Measurements from ENCODE around the gene UIMC1.

Gene UIMC1

DNA sequence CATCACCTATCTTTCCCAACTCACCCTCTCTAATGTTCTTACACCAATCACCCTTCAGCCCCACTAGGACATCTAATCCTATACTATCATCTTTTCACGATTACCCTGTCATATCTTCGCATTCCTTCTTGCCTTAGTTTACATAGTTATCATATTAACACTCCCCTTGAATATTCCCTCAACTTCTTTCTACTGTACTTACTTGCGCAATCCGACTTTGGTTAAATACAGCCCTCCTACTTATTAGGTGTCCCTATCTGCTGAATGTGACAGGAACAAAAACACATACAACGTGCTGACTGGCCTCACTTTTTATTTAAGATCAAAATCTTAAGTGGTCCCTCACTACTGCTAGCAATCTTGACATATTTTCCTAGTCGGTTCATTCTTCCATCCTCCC, 88.0 kb downstream of the UIMC1 start:
- no peak for TF ChIP-seq ZNF274 (IDR thresholded peaks at IDR 0.05; ENCODE audit: low read depth, low read length)

DNA sequence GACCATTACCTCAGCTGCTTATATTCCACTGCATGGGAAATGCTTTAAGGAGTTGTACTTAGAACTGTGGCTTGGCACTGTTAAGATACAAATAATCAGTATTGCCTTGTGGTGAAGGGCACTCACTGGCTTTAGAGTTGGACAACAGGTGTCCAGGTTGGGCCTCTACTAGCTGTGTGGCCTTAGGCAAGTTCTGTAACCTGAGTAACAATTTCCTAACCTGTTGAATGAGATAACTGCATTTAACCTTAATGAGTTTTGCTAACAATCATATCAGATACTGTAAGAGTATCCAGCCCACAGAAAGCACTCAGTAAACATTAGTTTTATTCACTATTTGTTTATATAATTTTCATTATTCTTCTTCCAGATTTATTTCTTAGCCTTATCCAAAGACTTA, 90.2 kb downstream of the UIMC1 start:
- no peak for TF ChIP-seq ZNF274 (IDR thresholded peaks at IDR 0.05; ENCODE audit: low read depth, low read length)
- no peak overlapping the region for H3K4me3 ChIP-seq (ENCODE audit: low read length)

More for the DNA sequence above, 88.0 kb downstream of the UIMC1 start:
- H3K4me3 ChIP-seq (ENCODE audit: low read length) = no peak overlapping the region

DNA sequence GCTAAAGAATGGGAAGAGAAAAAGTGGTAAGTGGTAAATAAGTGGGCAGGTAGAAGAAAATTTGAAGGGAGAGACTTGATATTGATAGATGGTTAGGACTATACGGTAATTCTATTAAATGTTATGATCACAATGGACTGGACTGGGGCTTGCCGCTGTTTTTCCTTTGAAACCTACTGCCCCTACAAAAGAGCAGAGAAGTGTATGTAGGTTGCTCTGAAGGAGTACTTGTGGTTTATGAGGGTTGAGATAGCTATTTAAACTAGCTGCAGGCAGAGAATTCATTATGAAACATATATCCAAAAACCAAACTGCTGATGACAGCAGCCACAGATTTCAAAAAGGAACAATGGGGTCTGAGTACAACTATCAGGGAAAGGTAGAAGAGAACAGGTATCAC, 90.7 kb downstream of the UIMC1 start:
- no peak for TF ChIP-seq ZNF274 (IDR thresholded peaks at IDR 0.05; ENCODE audit: low read depth, low read length)
- no peak overlapping the region for H3K4me3 ChIP-seq (ENCODE audit: low read length)

DNA sequence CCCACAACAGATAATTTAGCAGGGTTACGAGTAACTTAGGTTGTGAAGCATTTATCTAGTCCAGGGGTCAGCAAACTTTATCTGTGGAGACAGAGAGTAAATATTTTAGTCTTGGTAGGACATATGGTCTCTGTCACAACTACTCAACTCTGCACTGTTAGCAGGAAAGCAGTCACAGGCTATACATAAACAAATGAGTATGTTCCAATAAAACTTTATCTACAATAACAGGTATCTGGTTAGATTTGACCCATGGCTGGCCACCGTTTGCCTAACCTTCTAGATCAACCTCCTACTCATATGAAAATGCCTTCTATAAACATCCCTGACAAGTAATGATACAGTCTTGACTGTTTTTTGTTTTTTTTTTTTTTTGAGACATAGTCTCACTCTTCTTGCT, 94.5 kb downstream of the UIMC1 start:
- no peak for TF ChIP-seq ZNF274 (IDR thresholded peaks at IDR 0.05; ENCODE audit: low read depth, low read length)
- no peak overlapping the region for H3K4me3 ChIP-seq (ENCODE audit: low read length)

DNA sequence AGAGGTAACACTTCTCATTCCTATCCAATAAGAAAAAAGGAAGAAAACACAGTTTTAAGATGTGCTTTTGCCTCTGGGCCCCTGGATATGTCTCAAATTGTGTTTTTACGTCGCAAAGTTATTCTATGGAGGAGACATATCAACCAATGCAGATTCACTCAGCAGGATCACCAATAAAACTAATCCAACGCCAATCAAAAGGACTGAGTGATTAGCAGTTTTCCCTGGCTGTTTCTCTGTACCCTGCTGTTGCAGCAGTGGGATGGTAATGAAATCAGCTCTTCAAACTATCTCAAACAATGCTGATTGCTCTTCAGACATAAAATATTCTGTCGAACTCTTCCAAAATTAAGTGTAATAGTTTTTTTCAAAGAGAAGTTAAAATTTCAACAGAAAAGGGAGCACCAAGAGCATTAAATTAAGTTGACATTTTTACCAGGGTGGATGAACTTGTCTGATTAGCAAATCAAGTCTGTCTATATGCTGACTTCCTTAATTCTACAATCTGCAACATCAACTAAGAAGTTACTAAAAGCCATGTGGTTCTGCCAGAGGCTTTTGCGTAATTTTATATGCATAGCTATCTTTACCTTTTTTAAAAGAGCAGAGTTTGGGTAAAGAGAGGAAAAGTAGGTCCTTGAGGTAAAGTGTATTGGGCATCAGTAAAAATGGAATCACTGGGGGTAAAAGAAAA, 97.8 kb downstream of the UIMC1 start:
- TF ChIP-seq ZNF274 (IDR thresholded peaks at IDR 0.05; ENCODE audit: low read depth, low read length) = no peak
- H3K4me3 ChIP-seq (ENCODE audit: low read length) = no peak overlapping the region

DNA sequence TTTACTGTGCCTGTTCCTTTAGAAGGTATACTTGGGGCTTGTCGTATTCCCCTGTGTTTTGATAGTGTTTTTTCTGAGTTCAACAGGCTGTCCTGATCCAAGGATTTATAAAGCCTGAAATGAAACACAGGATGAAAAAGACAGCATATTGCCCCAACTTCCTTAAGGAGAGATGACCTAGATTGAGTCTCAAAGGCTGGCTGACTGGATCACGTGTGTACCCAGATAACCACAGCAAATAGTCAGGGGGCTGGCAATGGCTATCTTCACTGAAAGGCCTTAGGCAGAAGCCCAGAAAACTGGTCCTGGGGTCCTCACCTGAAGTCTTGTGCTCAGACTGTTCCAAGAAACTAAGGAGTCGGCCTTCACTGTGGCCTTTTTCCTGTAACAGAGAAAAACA, 99.8 kb downstream of the UIMC1 start:
- TF ChIP-seq ZNF274 (IDR thresholded peaks at IDR 0.05; ENCODE audit: low read depth, low read length) = no peak
- H3K4me3 ChIP-seq (ENCODE audit: low read length) = no peak overlapping the region

DNA sequence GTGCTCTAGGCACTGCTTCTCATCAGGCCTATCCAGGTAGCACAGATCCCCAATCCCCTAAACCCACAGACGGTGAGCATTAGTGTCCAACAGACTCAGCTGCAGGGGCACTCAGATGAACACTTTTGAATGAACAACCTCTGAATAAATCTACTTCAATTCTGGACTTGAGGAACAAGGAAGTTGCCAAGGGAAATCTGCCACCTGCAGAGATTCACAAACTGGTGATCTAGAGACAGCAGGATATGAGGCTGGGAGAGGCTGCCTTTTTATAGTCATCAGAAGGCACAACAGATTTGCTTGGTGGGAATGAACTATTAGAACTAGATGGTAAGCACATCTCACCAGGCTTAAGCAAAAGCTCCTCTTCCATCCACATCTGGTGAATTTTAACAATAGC, 100.5 kb downstream of the UIMC1 start:
- H3K4me3 ChIP-seq (ENCODE audit: low read length) = no peak overlapping the region
- TF ChIP-seq ZNF274 (IDR thresholded peaks at IDR 0.05; ENCODE audit: low read depth, low read length) = no peak

DNA sequence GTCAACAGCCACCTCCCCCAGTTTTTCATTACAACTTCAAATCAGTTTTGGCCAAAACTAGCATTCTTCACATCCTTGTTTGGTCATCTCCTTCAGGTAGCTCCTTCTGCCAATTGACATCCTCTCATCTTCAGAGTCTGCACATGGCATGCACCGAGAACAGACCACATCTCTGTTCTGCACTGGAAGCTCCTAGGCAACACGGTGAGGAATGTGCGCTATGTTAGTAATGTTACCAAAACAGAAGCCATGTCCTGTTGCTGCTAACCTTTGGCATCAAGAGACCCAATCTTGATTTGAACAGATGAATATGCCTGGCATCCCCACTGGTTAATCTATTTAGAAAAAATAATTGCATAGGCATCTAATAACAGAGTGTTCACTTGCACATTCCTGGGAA, 102.3 kb downstream of the UIMC1 start:
- H3K4me3 ChIP-seq (ENCODE audit: low read length) = no peak overlapping the region
- no peak for TF ChIP-seq ZNF274 (IDR thresholded peaks at IDR 0.05; ENCODE audit: low read depth, low read length)

DNA sequence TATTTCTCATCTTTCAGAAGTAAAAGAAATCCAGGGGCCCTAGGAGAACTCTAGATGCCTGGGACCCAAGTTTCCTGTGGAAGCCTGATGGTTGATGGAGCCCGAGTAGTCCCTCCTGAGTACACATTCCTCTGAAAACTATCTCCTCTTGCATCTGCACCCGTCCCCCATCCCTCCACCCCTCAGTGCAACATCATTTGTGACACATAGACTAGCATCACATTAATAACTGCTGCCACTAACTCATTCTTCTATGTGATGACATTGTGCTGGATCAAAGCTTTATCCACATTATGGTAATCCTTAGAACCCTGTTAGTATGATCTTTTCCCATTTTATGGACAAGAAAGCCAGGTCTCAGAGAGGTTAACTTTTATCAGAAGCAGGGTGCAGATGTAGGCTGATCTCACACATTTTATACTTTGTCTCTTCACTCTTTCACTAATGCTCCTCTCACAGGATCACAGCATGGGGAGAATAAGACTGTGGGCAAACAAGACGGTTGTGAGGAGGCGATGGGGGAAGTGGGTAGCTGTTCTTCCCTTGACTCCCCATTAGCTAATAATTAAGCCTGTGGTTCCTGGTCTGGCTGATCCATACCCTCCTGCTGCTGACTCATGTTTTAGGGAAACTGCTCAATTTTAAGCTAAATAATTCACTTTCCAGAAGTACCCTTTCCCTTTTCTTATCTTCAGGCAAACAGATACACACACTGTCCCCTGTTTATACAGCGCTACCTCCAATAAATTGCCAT, 103.5 kb downstream of the UIMC1 start:
- no peak overlapping the region for H3K4me3 ChIP-seq (ENCODE audit: low read length)
- TF ChIP-seq ZNF274 (IDR thresholded peaks at IDR 0.05; ENCODE audit: low read depth, low read length) = no peak

DNA sequence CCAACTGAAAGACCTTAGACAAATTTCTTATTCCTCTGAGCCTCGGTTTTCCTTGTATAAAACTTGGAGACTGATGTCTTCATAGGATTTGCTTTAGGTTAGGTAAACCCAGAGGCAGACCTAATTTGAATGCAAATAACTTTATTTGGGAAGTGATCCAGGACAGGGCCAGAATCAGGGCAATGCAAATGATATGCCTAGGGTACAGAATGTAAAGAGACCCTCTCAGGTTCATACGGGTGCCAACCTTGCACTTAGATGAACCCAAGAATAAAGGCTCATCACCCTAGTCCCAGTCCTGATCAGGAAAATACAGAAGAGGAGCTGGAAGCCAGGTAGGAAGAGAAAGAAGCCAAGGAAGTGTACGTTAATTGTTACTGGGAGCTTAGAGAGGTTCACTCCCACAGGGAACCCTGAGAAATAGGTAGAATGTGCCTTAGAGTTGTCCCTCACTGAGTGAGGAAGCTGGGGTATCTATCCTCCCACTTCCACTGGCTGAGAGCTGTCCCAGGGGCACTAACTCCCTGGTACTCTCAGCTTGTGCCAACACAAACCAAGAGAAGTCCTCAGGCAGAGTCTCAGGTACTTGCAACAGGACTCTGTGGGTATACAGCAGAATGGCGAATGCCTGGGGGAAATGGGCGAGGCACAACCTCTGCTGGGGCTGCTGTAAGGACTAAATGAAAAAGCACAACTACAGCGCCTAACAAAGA, 104.3 kb downstream of the UIMC1 start:
- no peak overlapping the region for H3K4me3 ChIP-seq (ENCODE audit: low read length)
- no peak for TF ChIP-seq ZNF274 (IDR thresholded peaks at IDR 0.05; ENCODE audit: low read depth, low read length)

DNA sequence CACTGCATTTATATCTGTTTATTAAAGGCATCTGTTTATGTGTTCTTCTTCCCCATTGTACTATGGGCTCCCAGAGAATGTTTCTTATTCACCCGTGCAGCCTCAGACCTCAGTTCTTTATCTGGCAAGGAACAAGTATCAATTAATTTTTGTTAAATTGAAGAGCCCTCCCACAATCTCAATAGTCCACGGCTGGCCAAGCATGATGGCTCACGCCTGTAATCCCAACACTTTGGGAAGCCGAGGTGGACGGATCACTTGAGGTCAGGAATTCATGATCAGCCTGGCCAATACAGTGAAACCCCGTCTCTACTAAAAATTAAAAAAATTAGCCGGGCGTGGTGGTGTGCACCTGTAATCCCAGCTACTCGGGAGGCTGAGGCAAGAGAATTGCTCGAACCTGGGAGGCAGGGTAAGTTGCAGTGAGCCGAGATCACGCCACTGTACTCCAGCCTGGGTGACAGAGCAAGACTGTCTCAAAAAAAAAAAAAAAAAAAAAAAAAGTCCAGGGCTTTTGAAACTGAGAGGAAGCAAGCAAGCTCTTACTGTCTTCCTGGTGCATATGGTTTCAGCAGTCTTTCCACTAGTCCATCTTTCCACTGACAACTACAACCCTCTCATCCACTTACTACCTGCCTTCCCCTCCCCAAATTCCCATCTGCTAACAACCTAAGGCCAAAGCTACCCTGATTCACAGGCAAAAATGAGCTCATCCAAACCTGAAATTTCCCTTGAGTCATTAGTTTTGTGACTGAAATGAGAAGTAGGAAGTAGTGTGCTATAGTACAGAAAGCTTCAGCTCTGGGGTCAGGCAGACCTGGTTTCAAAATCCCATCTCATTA, 105.1 kb downstream of the UIMC1 start:
- H3K4me3 ChIP-seq (ENCODE audit: low read length) = no peak overlapping the region
- TF ChIP-seq ZNF274 (IDR thresholded peaks at IDR 0.05; ENCODE audit: low read depth, low read length) = no peak

DNA sequence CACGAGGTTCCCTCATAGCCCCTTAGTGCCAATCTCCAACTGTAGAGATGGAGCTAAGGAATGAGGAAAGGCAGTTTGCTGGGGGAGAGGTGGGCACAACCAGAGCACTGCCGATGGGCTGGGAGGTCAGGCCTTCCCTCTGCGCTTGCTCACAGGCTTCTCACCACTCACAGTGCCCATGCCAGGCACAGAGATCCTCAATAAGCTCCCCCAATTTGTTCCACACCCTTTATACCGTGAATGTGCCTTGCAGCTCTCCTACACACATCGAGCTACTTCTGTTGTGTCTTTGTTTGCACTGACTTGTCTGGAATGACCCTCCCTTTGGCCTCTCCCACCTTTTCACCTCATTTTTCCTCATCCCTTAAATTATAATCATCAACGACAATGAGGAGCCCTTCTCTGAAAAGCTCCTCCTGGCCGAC, 105.8 kb downstream of the UIMC1 start:
- no peak for TF ChIP-seq ZNF274 (IDR thresholded peaks at IDR 0.05; ENCODE audit: low read depth, low read length)
- no peak overlapping the region for H3K4me3 ChIP-seq (ENCODE audit: low read length)

DNA sequence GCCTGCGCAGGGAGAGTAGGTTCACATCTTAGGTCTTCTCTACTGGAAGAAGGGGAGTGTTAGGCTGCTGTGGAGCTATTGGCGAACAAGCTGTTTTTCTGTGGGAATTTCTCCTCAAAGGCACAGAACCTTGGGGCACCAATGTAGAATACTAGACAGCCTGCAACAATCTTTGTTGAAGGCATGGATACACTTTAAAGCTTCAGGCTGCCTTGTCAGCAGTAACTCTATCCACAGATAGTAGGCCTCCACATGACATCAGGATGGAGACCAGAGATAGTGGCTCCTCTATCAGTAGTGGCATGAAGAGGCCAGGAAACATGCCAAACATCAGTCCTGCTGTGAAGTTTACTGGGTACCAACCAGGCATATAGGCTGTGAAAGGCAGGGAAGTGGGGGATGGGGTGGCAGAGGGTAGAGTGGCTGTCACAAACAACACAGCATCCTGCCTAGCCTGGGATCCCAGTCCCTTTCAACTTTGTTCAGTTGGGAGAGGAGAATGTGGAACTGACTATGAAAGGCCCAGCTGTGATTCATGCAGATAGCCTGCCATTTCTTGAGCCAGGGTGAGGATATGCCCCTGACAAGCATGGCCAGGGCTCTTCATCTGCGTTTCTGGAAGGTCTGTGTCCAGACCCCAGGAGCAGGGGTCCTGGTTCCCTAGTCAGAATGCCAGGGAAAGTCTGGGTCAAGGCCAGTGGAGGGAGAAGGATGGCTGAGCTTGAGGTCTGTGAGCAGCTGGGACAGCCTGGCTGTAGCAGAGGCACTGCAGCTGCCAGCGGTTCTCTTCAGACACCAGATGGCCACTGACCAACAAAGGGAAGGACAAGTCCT, 106.4 kb downstream of the UIMC1 start:
- no peak overlapping the region for H3K4me3 ChIP-seq (ENCODE audit: low read length)
- TF ChIP-seq ZNF274 (IDR thresholded peaks at IDR 0.05; ENCODE audit: low read depth, low read length) = no peak

Data from GM08714 (cell line).